HL-60 (cell line): Measurements from ENCODE around the gene NHSL1.

Experiments
- CTCF ChIP-seq: IDR thresholded peaks from one replicate; pipeline ENCODE4 v1.5.1; 2011; ENCODE audit warnings: low read length, control low read depth, inconsistent platforms; ENCODE audit not compliant: insufficient read depth
- POLR2AphosphoS5 ChIP-seq: IDR thresholded peaks from 2 replicates; pipeline ENCODE4 v1.6.1; 2012; ENCODE audit warnings: low read depth
- REST ChIP-seq: IDR thresholded peaks from 2 replicates; pipeline ENCODE4 v1.6.1; 2012; ENCODE audit warnings: low read depth; ENCODE audit not compliant: insufficient replicate concordance

DNA sequence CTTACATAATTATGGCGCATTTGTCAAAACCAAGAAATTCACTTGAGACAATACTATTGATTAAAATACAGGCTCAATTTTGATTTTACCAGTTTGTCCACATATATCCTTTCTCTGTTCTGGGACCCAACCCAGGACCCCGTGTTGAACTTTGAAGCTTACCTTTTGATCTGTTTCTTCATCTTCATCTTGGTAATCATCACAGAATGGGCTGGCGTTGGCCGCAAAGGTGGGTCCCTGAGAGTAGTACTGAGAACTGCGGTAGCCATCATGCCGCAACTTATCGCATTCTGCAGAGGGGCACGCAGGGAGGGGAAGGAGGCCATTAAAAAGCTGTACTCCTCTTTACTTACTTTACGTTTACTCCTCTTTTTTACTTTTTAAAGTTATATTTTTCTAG lies 26.1 kb downstream of the NHSL1 start:
- TF ChIP-seq CTCF, result no peak
- no peak for TF ChIP-seq REST
- TF ChIP-seq POLR2AphosphoS5, result no peak
